HCT116 (cell line): ENCODE measurements around the gene C4orf50. TPM values are rescaled to one million over a fixed set of nuclear protein-coding genes. Genes with fewer than 3 reads are reported as not detected.
"Not testable (repeated sequence)": the region's sequence is repeated elsewhere in the genome, so short reads cannot be mapped to it uniquely, and the experiment has no call there.

ENCODE experiments used
- ATAC-seq: fragments of 200-7000 bp; cut with Tn5 transposase; 2 replicates; pipeline ENCODE4 v1.9.1; 2020; ENCODE audit warnings: mild to moderate bottlenecking, moderate library complexity
- BruUV-seq: library from RNA; stranded (reverse); fragments of 400-500 nt; replicated peaks from 2 replicates; lab custom pipeline; 2021; lab: Mats Ljungman, UMichigan
- CTCF ChIA-PET: fragments of 300-600 bp; sonication (Branson Sonifier 250); formaldehyde crosslinking; loops from one replicate; lab custom pipeline; 2021; ENCODE audit warnings: antibody characterized with exemption; lab: Charles Lee
- POLR2A ChIA-PET: fragments of 300-600, 350-600 bp; sonication (Branson Sonifier 250); formaldehyde crosslinking; loops from one replicate; lab custom pipeline; 2021; ENCODE audit warnings: antibody characterized with exemption; lab: Charles Lee
- RAD21 ChIA-PET, 2 experiments: fragments of 300-600 bp; sonication (Branson Sonifier 250); formaldehyde crosslinking; loops; one replicate each; lab custom pipeline; 2023; ENCODE audit warnings: low total read pairs in 2 of 2; ENCODE audit not compliant: uncharacterized antibody in 2 of 2, unreplicated experiment in 2 of 2, low non-redundant PET in 1 of 2; lab: Charles Lee
- DNase-seq: peaks from one replicate; pipeline ENCODE4 v3.0.0-alpha.2; 2010; ENCODE audit warnings: low read depth, low spot score
- H2AFZ ChIP-seq: fragments of 200-600 bp; shearing (Covaris generic), sonication (generic); 2 replicates; pipeline ENCODE4 v1.6.1; 2017; ENCODE audit warnings: low read depth, mixed run types, mixed read lengths, antibody characterized with exemption, low read length; ENCODE audit not compliant: poor library complexity, severe bottlenecking
- H3K27ac ChIP-seq: 2 replicates; pipeline ENCODE4 v1.5.1; 2012; ENCODE audit warnings: low read depth, low read length
- H3K27me3 ChIP-seq: fragments of 200-600 bp; sonication (generic); 2 replicates; pipeline ENCODE4 v1.6.1; 2016; ENCODE audit warnings: mixed run types, low read length, mixed read lengths; ENCODE audit not compliant: insufficient read depth
- H3K36me3 ChIP-seq, 2 experiments: fragments of 200-500 bp in 1 of 2; fragments of 200-600 bp in 1 of 2; sonication (Bioruptor generic) in 1 of 2; sonication (generic) in 1 of 2; 2 replicates each; pipeline versions ENCODE4 v1.5.1 to v1.6.1; 2014 to 2016; ENCODE audit warnings: low read length in 2 of 2, inconsistent platforms in 1 of 2, mixed read lengths in 1 of 2, mixed run types in 1 of 2; ENCODE audit not compliant: insufficient read depth in 2 of 2, control insufficient read depth in 1 of 2
- H3K4me1 ChIP-seq, 2 experiments: fragments of 200-600 bp in 1 of 2; sonication (generic) in 1 of 2; 2 replicates each; pipeline versions ENCODE4 v1.5.1 to v1.6.1; 2012 to 2017; ENCODE audit warnings: low read length in 2 of 2, inconsistent platforms in 1 of 2, mild to moderate bottlenecking in 1 of 2, mixed read lengths in 1 of 2, mixed run types in 1 of 2, moderate library complexity in 1 of 2; ENCODE audit not compliant: insufficient read depth in 2 of 2, control insufficient read depth in 1 of 2
- H3K4me2 ChIP-seq: fragments of 200-600 bp; sonication (generic); 2 replicates; pipeline ENCODE4 v1.6.1; 2017; ENCODE audit warnings: mixed run types, low read length, mixed read lengths
- H3K4me3 ChIP-seq, 2 experiments: fragments of 200-600 bp in 1 of 2; sonication (generic) in 1 of 2; replicated peaks in 1 of 2; 2 replicates each; pipeline ENCODE4 v1.5.1; 2011 to 2016; ENCODE audit warnings: low read length in 2 of 2, control low read depth in 1 of 2, low read depth in 1 of 2, mild to moderate bottlenecking in 1 of 2, mixed read lengths in 1 of 2, mixed run types in 1 of 2
- H3K79me2 ChIP-seq: fragments of 200-600 bp; sonication (generic); 2 replicates; pipeline ENCODE4 v1.6.1; 2017; ENCODE audit warnings: mild to moderate bottlenecking, mixed run types, low read length, moderate library complexity, mixed read lengths; ENCODE audit not compliant: insufficient read depth
- H3K9ac ChIP-seq: fragments of 200-600 bp; sonication (generic); 2 replicates; pipeline ENCODE4 v1.6.1; 2016; ENCODE audit warnings: low read length, mixed read lengths
- H3K9me2 ChIP-seq: fragments of 200-600 bp; sonication (generic), shearing (Covaris generic); 2 replicates; pipeline ENCODE4 v1.6.1; 2017; ENCODE audit warnings: mixed run types, mild to moderate bottlenecking, moderate library complexity; ENCODE audit not compliant: insufficient read depth
- H3K9me3 ChIP-seq, 2 experiments: fragments of 200-500 bp in 1 of 2; fragments of 200-600 bp in 1 of 2; sonication (Bioruptor generic) in 1 of 2; sonication (generic) in 1 of 2; 2 replicates each; pipeline ENCODE4 v1.6.1; 2014 to 2017; ENCODE audit warnings: low read length in 2 of 2, mixed read lengths in 2 of 2, inconsistent platforms in 1 of 2, low read depth in 1 of 2, mild to moderate bottlenecking in 1 of 2, mixed run types in 1 of 2, moderate library complexity in 1 of 2; ENCODE audit not compliant: control insufficient read depth in 1 of 2, insufficient read depth in 1 of 2
- H4K20me1 ChIP-seq: fragments of 200-600 bp; sonication (generic), shearing (Covaris generic); 2 replicates; pipeline ENCODE4 v1.6.1; 2017; ENCODE audit warnings: mixed run types, mild to moderate bottlenecking, moderate library complexity; ENCODE audit not compliant: insufficient read depth
- ATF3 ChIP-seq: IDR thresholded peaks from 2 replicates; pipeline ENCODE4 v1.6.1; 2012
- CBX3 ChIP-seq: IDR thresholded peaks from 2 replicates; pipeline ENCODE4 v1.6.1; 2012; ENCODE audit warnings: low read depth
- CEBPB ChIP-seq: IDR thresholded peaks from 2 replicates; pipeline ENCODE4 v1.6.1; 2012; ENCODE audit warnings: low read depth
- EGR1 ChIP-seq: IDR thresholded peaks from 2 replicates; pipeline ENCODE4 v1.6.1; 2012; ENCODE audit warnings: low read depth
- ELF1 ChIP-seq: IDR thresholded peaks from 2 replicates; pipeline ENCODE4 v1.6.1; 2012; ENCODE audit warnings: low read depth, borderline replicate concordance
- EZH2 ChIP-seq: fragments of 200-600 bp; sonication (generic); IDR thresholded peaks from 2 replicates; pipeline ENCODE4 v1.6.1; 2017; ENCODE audit warnings: antibody characterized with exemption, mixed run types
- FOSL1 ChIP-seq: IDR thresholded peaks from 2 replicates; pipeline ENCODE4 v1.6.1; 2012; ENCODE audit warnings: low read depth
- POLR2A ChIP-seq: IDR thresholded peaks from 2 replicates; pipeline ENCODE4 v1.7.0; 2011; ENCODE audit warnings: borderline replicate concordance; ENCODE audit not compliant: insufficient read depth, insufficient read length; ENCODE audit errors: extremely low read depth
- POLR2AphosphoS5 ChIP-seq: IDR thresholded peaks from 2 replicates; pipeline ENCODE4 v1.6.1; 2011; ENCODE audit warnings: mild to moderate bottlenecking, low read depth, low read length, moderate library complexity
- RAD21 ChIP-seq: IDR thresholded peaks from 2 replicates; pipeline ENCODE4 v1.6.1; 2012; ENCODE audit warnings: low read depth, mild to moderate bottlenecking
- SIN3A ChIP-seq: IDR thresholded peaks from 2 replicates; pipeline ENCODE4 v1.6.1; 2012; ENCODE audit warnings: low read depth
- SP1 ChIP-seq: IDR thresholded peaks from 2 replicates; pipeline ENCODE4 v1.6.1; 2012; ENCODE audit warnings: low read depth
- SRF ChIP-seq: IDR thresholded peaks from 2 replicates; pipeline ENCODE4 v1.6.1; 2012; ENCODE audit warnings: low read depth
- TCF7L2 ChIP-seq: IDR thresholded peaks from 2 replicates; pipeline ENCODE4 v1.7.0; 2011; ENCODE audit warnings: borderline replicate concordance, inconsistent platforms; ENCODE audit not compliant: insufficient read depth, insufficient read length; ENCODE audit errors: extremely low read depth
- YY1 ChIP-seq: IDR thresholded peaks from 2 replicates; pipeline ENCODE4 v1.6.1; 2011; ENCODE audit warnings: low read length, low read depth, moderate library complexity, mild to moderate bottlenecking; ENCODE audit not compliant: insufficient replicate concordance; ENCODE audit errors: extremely low read depth
- ZNF274 ChIP-seq: fragments of 200-500 bp; sonication (Bioruptor generic); IDR thresholded peaks from 2 replicates; pipeline ENCODE4 v1.6.1; 2014; ENCODE audit warnings: mild to moderate bottlenecking, low read depth, low read length, inconsistent platforms
- intact Hi-C: fragments of 100-400 bp; cut with micrococcal nuclease; formaldehyde crosslinking; loops from 2 replicates; pipeline ENCODE4 v1.10.0; 2022
- total RNA-seq: library from RNA; stranded (reverse); gene quantifications from one replicate; pipeline ENCODE4 v1.2.1, GENCODE V29; 2021; ENCODE audit not compliant: unreplicated experiment
- TF ChIP-seq, protein P1 (sequence below): IDR thresholded peaks from 2 replicates; pipeline ENCODE4 v1.6.1; 2011; ENCODE audit warnings: mild to moderate bottlenecking, low read length, moderate library complexity; ENCODE audit not compliant: insufficient replicate concordance; ENCODE audit errors: extremely low read depth
- TF ChIP-seq, protein P2 (sequence below), 3 experiments: fragments of 200-600 bp in 1 of 3; sonication (generic) in 1 of 3; IDR thresholded peaks in 2 of 3; conservative IDR thresholded peaks in 1 of 3; 2 replicates each; pipeline ENCODE4 v1.5.1; 2012 to 2017; ENCODE audit warnings: low read depth in 2 of 3, low read length in 2 of 3, antibody characterized with exemption in 1 of 3, borderline replicate concordance in 1 of 3, control low read depth in 1 of 3, mild to moderate bottlenecking in 1 of 3, mixed read lengths in 1 of 3, mixed run types in 1 of 3, moderate library complexity in 1 of 3; ENCODE audit not compliant: insufficient read depth in 1 of 3

Gene C4orf50
- total RNA-seq, 1 experiment from 2014 or later = not detected

GRCh38 chr4:5993876-5994811, 24.1 kb downstream of the C4orf50 start:
- RAD21 ChIA-PET = no interaction called here
- CTCF ChIA-PET = no interaction called here
- H2AFZ ChIP-seq = no peak overlapping the region
- H3K4me1 ChIP-seq = peaks cover 0 to 7% of the 10 kb centered on the region in 2 experiments; a peak in 1 of 4 replicates
- no peak overlapping the region for H3K27ac ChIP-seq
- H3K4me2 ChIP-seq = no peak overlapping the region
- intact Hi-C loops = no loop called here
- no peak overlapping the region for H3K9ac ChIP-seq
- TF ChIP-seq POLR2AphosphoS5 = no peak
- no peak for TF ChIP-seq SRF
- no peak for TF ChIP-seq TCF7L2
- no peak for TF ChIP-seq FOSL1
- no peak for TF ChIP-seq CBX3
- no peak for TF ChIP-seq EZH2
- TF ChIP-seq, protein P1, sequence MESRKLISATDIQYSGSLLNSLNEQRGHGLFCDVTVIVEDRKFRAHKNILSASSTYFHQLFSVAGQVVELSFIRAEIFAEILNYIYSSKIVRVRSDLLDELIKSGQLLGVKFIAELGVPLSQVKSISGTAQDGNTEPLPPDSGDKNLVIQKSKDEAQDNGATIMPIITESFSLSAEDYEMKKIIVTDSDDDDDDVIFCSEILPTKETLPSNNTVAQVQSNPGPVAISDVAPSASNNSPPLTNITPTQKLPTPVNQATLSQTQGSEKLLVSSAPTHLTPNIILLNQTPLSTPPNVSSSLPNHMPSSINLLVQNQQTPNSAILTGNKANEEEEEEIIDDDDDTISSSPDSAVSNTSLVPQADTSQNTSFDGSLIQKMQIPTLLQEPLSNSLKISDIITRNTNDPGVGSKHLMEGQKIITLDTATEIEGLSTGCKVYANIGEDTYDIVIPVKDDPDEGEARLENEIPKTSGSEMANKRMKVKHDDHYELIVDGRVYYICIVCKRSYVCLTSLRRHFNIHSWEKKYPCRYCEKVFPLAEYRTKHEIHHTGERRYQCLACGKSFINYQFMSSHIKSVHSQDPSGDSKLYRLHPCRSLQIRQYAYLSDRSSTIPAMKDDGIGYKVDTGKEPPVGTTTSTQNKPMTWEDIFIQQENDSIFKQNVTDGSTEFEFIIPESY = no peak
- no peak for TF ChIP-seq POLR2A
- TF ChIP-seq EGR1 = no peak
- no peak for TF ChIP-seq CEBPB
- TF ChIP-seq SIN3A = no peak
- TF ChIP-seq YY1 = no peak
- TF ChIP-seq ATF3 = no peak
- TF ChIP-seq ELF1 = no peak
- TF ChIP-seq, protein P2, sequence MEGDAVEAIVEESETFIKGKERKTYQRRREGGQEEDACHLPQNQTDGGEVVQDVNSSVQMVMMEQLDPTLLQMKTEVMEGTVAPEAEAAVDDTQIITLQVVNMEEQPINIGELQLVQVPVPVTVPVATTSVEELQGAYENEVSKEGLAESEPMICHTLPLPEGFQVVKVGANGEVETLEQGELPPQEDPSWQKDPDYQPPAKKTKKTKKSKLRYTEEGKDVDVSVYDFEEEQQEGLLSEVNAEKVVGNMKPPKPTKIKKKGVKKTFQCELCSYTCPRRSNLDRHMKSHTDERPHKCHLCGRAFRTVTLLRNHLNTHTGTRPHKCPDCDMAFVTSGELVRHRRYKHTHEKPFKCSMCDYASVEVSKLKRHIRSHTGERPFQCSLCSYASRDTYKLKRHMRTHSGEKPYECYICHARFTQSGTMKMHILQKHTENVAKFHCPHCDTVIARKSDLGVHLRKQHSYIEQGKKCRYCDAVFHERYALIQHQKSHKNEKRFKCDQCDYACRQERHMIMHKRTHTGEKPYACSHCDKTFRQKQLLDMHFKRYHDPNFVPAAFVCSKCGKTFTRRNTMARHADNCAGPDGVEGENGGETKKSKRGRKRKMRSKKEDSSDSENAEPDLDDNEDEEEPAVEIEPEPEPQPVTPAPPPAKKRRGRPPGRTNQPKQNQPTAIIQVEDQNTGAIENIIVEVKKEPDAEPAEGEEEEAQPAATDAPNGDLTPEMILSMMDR (IDR thresholded peaks at IDR 0.05 in 2 of 3, conservative IDR thresholded peaks at IDR 0.05 in 1 of 3; ENCODE audit: borderline replicate concordance in 1 of 3, insufficient read depth in 1 of 3, low read depth in 2 of 3, low read length in 2 of 3) = no peak
- TF ChIP-seq ZNF274 = no peak
- no peak for TF ChIP-seq SP1
- TF ChIP-seq RAD21 = no peak
- no peaks in the 10 kb centered on the region for H4K20me1 ChIP-seq
- DNase-seq (no peak), ATAC-seq (no peak)
- POLR2A ChIA-PET = no interaction called here
- no peaks in the 10 kb centered on the region for H3K9me3 ChIP-seq
- no peaks in the 10 kb centered on the region for H3K79me2 ChIP-seq
- H3K4me3 ChIP-seq = no peak overlapping the region
- no TSS peak for BruUV-seq
- no peaks in the 10 kb centered on the region for H3K9me2 ChIP-seq
- H3K36me3 ChIP-seq = no peaks in the 10 kb centered on the region
- peaks cover 13% of the 10 kb centered on the region for H3K27me3 ChIP-seq

GRCh38 chr4:5993346-5993745, 24.9 kb downstream of the C4orf50 start:
- H3K4me3 ChIP-seq, H3K9me2 ChIP-seq, H4K20me1 ChIP-seq, H3K4me2 ChIP-seq, H3K9me3 ChIP-seq, DNase-seq, H3K9ac ChIP-seq, intact Hi-C loops, H3K4me1 ChIP-seq, BruUV-seq, ATAC-seq, H2AFZ ChIP-seq, H3K27ac ChIP-seq, RAD21 ChIA-PET, H3K79me2 ChIP-seq, CTCF ChIA-PET, H3K36me3 ChIP-seq: not testable (repeated sequence)
- POLR2A ChIA-PET = interaction anchor here (0.6 kb wide), 1 partner anchor 58 kb away, joined by 4 read pairs; no protein-coding TSS in a partner anchor
- H3K27me3 ChIP-seq = peaks cover 15% of the 10 kb centered on the region
